Adrenal gland (tissue), 12 donors: Measurements from ENCODE around the gene SOX1. TPM values are rescaled to one million over a fixed set of nuclear protein-coding genes. Genes with fewer than 3 reads are reported as not detected.

Experiments
- DNase-seq, 7 donors: peaks; one replicate each; pipeline ENCODE4 v3.0.0-alpha.2; 2019 to 2020
- H3K27ac ChIP-seq, 5 donors: fragments of 200-600 bp; sonication (generic) in 4 of 5; 1 replicate in 3 of 5; 2 replicates in 2 of 5; pipeline versions ENCODE4 v1.5.1 to v1.8.0; 2016 to 2020; ENCODE audit warnings: mild to moderate bottlenecking in 1 of 5
- H3K27me3 ChIP-seq: fragments of 200-600 bp; 2 replicates; pipeline ENCODE4 v1.8.0; 2021
- H3K36me3 ChIP-seq, 2 donors: fragments of 200-600 bp; replicated peaks in 1 of 2; 1 replicate in 1 of 2; 2 replicates in 1 of 2; pipeline versions ENCODE4 v1.5.1 to v1.8.0; 2018 to 2022
- H3K4me1 ChIP-seq, 2 donors: fragments of 200-600 bp; replicated peaks in 1 of 2; 1 replicate in 1 of 2; 2 replicates in 1 of 2; pipeline versions ENCODE4 v1.5.1 to v1.8.0; 2018 to 2021
- H3K4me3 ChIP-seq, 4 donors: fragments of 200-600 bp; sonication (generic) in 3 of 4; one replicate each; pipeline ENCODE4 v1.5.1; 2016 to 2018
- H3K9me3 ChIP-seq, 3 donors: fragments of 200-600 bp; sonication (generic) in 1 of 3; replicated peaks in 1 of 3; 1 replicate in 2 of 3; 2 replicates in 1 of 3; pipeline versions ENCODE4 v1.5.1 to v1.8.0; 2016 to 2021
- CTCF ChIP-seq, 6 experiments: fragments of 450-650 bp in 4 of 6; fragments of 200-600 bp in 2 of 6; sonication (generic) in 1 of 6; IDR thresholded peaks; 1 replicate in 5 of 6; 2 replicates in 1 of 6; pipeline versions ENCODE4 v1.5.1 to v1.8.0; 2016 to 2021; ENCODE audit warnings: antibody characterized with exemption in 6 of 6, mild to moderate bottlenecking in 2 of 6, moderate library complexity in 1 of 6
- POLR2A ChIP-seq, 2 donors: fragments of 450-650 bp; IDR thresholded peaks; one replicate each; pipeline ENCODE4 v1.6.1; 2017; ENCODE audit warnings: antibody characterized with exemption in 2 of 2, mild to moderate bottlenecking in 2 of 2, moderate library complexity in 1 of 2
- WGBS, 4 donors: extraction: QIAGEN DNeasy Blood & Tissue Kit in 2 of 4; methylation state at CpG; one replicate each; pipeline versions ENCODE4 v1.1.5 to v1.1.7; 2013 to 2017; 5-methylcytosine and 5-hydroxymethylcytosine counted together
- intact Hi-C, 2 donors: fragments of 100-400 bp; cut with DNase I; formaldehyde crosslinking; loops; one replicate each; pipeline versions ENCODE4 v1.14.1 to v1.15.0; 2022 to 2023
- polyA plus RNA-seq, 3 donors: library from polyadenylated mRNA; stranded (reverse); fragments of 200-250 nt in 2 of 3; fragments of 350-450 nt in 1 of 3; fragmentation: Illumina TruSeq in 1 of 3; extraction: RNeasy Lipid Tissue Mini Kit (QIAGEN cat#74804) in 1 of 3; gene quantifications; one replicate each; pipeline ENCODE4 v1.2.3, GENCODE V29; 2013 to 2014
- total RNA-seq, 9 donors: library from RNA; depleted of rRNA in 4 of 9; stranded (reverse); fragments of >200 nt in 4 of 9; fragments of 120-200 nt in 1 of 9; fragmentation: NEBNext Ultra II Directional in 1 of 9; extraction: Animal tissue kit (Norgen Biotek cat#: 25700) in 1 of 9; gene quantifications; one replicate each; pipeline versions ENCODE4 v1.1.0 to v1.2.4, GENCODE V29; 2013 to 2023
- donor health status: healthy with polysubstance abuse.
- donor health status: Bipolar disorder and iron deficiency.
- donor health status: DM: yes; HTN: yes; CAD: no.
- donor health status: DM: no; HTN: no; CAD: no.
- donor health status: DM: no; HTN: no; CAD: no.
- donor health status: DM: yes; HTN: yes; CAD: no.

Gene SOX1
- total and polyA plus RNA-seq, 12 donors, result not detected

GRCh38 chr13:112056739-112057438 is 10.1 kb upstream of the SOX1 start:
- TF ChIP-seq POLR2A (IDR thresholded peaks at IDR 0.05) (no peak), CTCF (IDR thresholded peaks at IDR 0.05) (no peak)
- Histone ChIP-seq H3K27ac (no peak overlapping the region), H3K9me3 (no peaks in the 10 kb centered on the region), H3K36me3 (no peaks in the 10 kb centered on the region), H3K4me3 (no peak overlapping the region), H3K27me3 (peaks cover 97% of the 10 kb centered on the region), H3K4me1 (no peaks in the 10 kb centered on the region)
- intact Hi-C loops, result no loop called here
- 0 to 3% (median 1%) methylated on average over 34 to 72 of the region's 72 CpGs for WGBS, 4 donors
- no peak for DNase-seq

- TF ChIP-seq POLR2A (IDR thresholded peaks at IDR 0.05), result no peak
- TF ChIP-seq CTCF (IDR thresholded peaks at IDR 0.05), result no peak
- no peak for DNase-seq
- 1 to 5% (median 4%) methylated on average over 18 to 25 of the region's 25 CpGs for WGBS, 4 donors
- Histone ChIP-seq H3K27me3 (peaks cover 96% of the 10 kb centered on the region), H3K36me3 (no peaks in the 10 kb centered on the region), H3K4me3 (no peak overlapping the region), H3K4me1 (no peaks in the 10 kb centered on the region), H3K27ac (no peak overlapping the region), H3K9me3 (no peaks in the 10 kb centered on the region)
- intact Hi-C loops, result no loop called here
Observed at GRCh38 chr13:112057439-112057735, 9.6 kb upstream of the SOX1 start.

- H3K4me1 ChIP-seq, result no peaks in the 10 kb centered on the region
- WGBS, 4 donors, result 0 to 2% (median 2%) methylated on average over 6 to 57 of the region's 57 CpGs
Observed at GRCh38 chr13:112057736-112058518, 9.0 kb upstream of the SOX1 start.

GRCh38 chr13:112058519-112058873 is 8.5 kb upstream of the SOX1 start:
- TF ChIP-seq POLR2A (IDR thresholded peaks at IDR 0.05) (no peak), CTCF (IDR thresholded peaks at IDR 0.05) (no peak)
- intact Hi-C loops, result no loop called here
- Histone ChIP-seq H3K36me3 (no peaks in the 10 kb centered on the region), H3K4me1 (no peaks in the 10 kb centered on the region), H3K27ac (no peak overlapping the region), H3K4me3 (no peak overlapping the region), H3K27me3 (peaks cover 98% of the 10 kb centered on the region), H3K9me3 (no peaks in the 10 kb centered on the region)
- WGBS, 4 donors, result 0 to 2% (median 0%) methylated on average over 4 to 11 of the region's 11 CpGs
- no peak for DNase-seq

More at GRCh38 chr13:112057736-112058518, 9.0 kb upstream of the SOX1 start:
- Histone ChIP-seq H3K27ac (no peak overlapping the region), H3K9me3 (no peaks in the 10 kb centered on the region), H3K36me3 (no peaks in the 10 kb centered on the region), H3K4me3 (no peak overlapping the region), H3K27me3 (peaks cover 98% of the 10 kb centered on the region)
- intact Hi-C loops, result no loop called here
- DNase-seq, result no peak
- TF ChIP-seq POLR2A (IDR thresholded peaks at IDR 0.05), result no peak
- no peak for TF ChIP-seq CTCF (IDR thresholded peaks at IDR 0.05)
